OCI-M1 (cell line): Measurements from ENCODE around the gene ACSF2.

Experiments used
- DNase-seq: peaks from one replicate; lab custom pipeline; 2025; lab: John Stamatoyannopoulos, UW

ACSF2 gene

DNA sequence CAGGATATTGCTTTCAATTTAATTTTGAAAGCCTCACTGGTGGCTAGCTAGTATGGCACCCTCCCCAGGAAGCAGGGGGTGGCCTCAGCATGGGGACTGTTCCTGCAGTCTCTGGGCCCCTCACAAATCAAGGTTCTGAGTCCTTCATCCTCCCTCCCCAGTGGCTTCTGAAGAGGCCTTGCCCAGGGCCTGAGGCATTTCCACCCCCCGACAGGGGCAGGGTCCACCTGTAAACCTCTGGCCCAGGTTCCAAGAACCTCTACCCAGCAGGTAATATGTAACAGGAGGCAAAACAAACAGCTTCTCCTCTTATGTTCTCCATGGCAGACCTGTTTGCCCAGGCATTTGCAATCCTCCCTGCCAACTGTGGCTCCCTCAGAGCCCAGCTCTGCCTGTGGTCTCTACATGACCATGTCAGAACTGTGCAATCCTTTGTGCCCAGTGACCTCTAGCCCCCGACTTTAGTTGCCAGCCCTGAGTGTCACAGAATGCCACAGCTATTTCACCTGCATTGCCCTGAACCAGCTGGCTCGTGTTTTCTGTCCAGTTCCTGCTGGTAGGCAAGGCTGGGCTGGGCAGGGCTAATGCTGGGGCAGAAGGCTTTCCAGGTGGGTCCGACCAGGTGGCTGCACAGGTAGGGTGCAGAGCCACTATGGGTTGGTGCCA lies 14.3 kb downstream of the ACSF2 start:
- DNase-seq = no peak

DNA sequence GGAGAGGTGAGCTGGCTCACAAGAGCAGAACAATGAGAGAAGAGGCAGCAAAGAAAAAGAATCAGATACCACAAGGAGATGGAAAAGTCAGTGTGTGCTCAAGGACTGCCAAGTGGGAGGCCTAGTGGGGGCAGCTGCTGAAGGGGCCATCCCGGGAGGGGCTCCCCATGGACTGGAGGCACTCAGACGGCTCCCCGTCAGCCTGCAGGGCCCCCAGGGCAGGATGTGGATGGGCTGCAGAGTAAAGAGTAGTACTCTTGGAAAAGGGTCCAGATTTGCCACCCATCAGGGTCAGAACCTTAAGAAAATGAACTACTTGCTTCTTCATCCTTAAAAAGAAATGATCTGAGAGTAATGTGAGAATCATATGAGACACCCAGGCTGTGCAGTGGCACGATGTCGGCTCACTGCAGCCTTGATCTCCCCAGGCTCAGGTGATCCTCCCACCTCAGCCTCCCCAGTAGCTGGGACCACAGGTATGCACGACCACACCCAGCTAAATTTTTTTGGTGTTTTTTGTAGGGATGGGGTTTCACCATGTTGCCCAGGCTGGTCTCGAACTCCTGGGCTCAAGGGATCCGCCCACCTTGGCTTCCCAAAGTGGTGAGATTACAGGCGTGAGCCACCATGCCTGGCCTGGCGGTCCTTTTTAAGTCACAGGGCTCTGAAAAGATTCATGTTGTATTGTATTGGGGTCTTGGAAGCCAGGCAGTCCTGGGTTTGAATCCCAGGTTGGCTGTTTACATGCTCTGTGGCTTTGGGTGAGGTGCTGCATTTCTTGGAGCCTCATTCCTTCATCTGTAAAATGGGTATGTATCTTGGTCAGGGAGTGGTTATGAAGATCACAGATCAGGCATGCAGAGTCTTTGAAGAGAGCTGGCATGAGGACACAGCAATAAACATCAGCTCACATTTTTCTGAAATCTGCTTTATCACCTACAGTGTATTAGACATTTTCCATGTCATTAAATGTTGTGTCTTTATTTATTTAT lies 15.1 kb downstream of the ACSF2 start:
- DNase-seq = no peak

DNA sequence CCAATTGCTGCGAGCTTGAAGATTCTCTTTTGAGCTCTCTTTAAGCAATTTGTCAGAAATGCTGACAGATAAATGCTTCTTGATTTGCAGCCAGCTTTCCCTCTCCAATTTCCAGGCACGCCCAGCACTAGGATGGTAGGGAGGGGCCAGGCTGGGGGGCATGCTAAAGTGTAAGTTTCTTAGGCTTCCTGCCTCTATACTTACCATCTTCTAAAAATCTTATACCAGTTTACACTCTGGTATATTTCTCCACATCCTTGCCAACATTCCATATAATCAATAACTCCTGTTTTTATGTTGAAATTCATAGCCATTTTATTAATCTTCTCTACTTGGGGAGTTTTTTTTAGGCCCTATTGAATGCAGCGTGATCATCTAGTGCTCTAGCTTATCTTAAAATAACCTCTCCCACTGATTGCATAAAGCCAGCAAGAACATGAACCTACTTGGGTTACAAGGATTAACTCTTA lies 17.5 kb downstream of the ACSF2 start:
- peak; percentile 39 for DNase-seq

DNA sequence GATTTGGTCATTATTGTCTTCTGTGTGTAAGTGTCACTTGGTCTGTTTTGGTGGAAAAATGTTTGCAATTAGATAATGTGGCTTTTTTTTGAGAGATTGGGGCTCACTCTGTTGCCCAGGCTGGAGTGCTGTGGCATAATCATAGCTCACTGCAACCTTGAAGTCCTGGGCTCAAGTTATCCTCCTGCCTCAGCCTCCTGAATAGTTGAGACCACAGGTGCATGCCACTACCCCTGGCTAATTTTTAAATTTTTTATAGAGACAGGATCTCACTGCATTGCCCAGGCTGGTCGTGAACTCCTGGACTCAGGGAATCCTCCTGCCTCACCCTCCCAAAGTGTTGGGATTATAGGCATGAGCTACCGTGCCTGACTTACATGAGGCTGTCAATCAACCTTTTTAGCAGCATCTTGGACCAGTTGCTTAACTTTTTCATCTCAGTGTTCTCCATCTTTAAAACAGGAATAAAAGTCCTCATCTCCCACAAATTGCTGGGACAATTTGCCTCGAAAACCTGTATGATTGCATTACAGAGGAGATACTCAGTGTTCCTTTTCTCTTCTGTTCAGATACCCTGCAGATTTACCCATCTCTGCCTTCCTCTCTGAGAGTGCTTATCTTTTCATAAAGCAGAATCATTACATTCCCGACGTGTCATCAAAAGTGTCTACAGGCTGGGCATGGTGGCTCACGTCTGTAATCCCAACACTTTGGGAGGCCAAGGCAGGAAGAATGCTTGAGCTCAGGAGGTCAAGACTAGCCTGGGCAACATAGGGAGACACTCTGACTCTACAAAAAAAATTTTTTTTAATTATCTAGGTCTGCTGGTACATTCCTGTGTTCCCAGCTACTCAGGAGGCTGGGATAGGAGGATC lies 19.1 kb downstream of the ACSF2 start:
- no peak for DNase-seq

DNA sequence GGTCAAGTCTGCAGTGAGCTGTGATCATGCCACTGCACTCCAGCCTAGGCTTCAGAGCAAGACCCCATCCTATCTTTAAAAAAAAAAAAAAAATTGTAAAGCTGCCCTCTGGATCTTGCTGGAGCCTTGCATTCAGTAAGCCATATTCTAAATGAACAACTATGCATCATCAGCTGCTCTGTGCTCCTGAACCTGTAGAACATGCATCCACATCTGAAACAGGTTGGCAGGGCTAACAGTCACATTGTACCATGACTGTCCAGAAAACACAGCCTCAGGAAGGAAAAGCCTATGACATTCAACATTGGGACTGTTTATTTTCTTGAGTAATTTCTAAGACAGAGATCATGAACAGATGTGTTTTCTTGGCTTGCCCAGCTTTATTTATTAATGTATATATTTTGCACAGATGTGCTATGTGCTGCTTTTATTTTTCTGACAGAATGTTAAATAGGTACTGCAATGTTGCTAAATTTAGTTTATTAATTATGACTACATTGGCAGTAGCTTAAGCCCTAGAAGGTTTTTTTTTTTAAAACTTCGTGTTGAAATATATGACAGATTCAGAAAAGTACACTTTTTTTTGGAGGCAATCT lies 19.8 kb downstream of the ACSF2 start:
- no peak for DNase-seq

DNA sequence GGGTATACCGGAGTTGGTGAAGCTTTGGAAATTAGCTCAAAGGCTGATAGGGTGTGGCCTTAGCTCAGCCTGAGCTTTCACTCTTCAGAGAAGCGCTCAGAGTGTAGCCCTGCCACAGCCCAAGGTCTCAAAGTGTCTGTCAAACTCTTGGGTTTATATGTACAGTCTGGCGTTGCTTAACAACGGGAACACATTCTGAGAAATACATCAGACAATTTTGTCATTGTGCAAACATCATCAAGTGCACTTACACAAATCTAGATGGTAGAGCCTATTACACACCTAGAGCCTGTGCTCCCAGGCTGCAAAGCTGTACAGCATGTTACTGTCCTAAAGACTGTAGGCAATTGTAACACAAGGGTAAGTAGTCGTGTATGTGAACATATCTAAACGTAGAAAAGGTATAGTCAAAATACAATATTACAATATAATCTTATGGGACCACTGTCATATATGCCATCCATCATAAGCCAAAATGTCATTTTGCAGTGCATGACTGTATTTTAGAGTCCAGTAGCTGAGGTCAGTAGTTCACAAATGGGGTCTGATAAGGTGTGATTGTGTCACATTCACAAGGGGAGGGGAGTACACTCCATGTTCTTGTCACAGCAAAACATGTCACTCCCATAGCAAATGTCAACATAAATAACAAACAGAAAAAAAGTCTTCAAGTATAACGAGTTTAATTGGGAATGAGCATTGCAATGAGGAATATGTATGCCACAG lies 22.0 kb downstream of the ACSF2 start:
- peak; percentile 27 for DNase-seq

DNA sequence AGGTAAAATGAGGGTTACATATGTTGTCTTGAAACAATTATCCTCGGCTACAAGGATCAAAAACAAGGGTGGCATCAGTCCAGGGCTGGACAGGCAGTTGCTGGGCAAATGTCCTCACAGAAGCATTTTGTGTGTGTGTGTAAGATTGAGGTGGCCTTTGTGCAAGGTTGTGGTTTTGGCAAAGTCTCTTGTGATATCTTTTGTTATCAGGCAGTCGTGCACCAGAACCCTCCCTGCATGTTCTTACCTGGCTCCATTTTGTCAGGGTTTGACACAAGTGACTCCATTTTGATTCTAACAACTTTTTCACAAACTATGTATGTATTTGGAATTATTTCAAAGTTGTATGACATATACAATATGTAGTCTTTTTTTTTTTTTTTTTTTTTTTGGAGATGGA lies 22.6 kb downstream of the ACSF2 start:
- DNase-seq = peak; percentile 27

DNA sequence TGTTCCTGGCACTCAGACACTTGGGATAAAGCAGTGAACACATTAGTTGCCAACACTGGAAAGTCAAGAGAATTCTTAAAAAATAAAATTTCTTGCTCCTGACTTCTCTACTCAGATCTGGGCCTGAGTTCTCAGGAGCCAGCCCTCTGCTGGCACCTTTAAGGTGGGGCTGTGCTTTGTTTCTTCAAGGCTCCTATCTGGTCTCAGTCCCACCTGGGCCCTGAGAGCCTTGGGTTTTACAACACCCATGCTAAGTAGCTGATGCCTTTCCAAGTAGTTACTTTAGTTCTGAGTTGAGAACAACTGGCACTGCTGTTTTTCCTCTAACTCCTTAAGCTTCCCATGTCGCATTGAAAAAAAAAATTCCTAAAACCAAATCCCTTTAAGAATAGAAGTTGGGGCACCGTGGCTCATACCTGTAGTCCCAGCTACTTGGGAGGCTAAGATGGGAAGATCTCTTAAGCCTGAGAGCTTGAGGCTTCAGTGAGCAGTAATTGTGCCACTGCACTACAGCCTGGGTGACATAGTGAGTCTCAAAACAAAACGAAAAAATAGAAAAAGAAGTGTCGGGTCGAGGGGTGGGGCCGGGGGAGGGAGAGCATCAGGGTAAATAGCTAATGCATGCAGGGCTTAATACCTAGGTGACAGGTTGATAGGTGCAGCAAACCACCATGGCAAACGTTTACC lies 26.1 kb downstream of the ACSF2 start:
- no peak for DNase-seq

DNA sequence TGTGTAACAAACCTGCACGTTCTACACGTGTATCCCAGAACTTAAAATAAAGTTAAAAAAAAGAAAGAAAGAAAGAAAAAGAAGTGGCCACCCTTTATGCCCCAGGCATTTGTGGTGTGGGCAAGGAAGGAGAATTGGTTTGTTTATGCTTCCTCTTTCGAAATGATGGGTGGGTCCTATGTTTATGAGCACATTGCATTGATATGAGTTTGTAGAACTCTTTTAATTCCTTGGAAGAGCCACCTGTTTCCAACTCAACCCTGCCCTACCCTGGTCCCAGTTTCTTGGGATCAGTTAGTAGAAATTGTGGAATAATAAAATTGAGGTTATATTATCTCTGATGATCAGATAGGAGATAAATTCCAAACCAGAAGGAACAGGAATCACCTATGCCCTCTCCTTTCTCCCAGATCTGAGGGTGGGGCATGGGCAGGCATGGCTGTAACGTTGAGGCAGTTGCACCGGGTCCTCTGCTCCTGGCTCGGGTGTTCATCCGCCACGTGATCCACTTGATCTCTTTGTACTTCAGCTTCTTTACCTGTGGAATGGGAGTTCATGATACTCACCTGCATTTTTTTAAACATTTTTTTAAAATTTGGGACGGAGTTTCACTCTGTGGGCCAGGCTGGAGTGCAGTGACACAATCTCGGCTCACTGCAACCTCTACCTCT lies 26.7 kb downstream of the ACSF2 start:
- peak; percentile 53 for DNase-seq

DNA sequence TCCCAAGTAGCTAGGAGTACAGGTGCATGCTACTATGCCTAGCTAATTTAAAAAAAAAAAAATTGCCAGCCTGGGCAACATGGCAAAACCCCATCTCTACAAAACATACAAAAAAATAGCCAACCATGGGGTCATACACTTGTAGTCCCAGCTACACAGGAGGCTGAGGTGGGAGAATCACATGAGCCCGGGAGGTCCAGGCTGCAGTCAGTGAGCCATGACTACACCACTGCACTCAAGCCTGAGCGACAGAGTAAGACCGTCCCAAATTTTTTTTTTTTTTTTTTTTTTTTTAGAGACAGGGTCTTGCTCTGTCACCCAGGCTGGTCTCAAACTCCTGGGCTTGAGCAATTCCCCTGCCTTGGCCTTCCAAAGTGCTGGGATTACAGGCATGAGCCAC lies 27.9 kb downstream of the ACSF2 start:
- DNase-seq = no peak

DNA sequence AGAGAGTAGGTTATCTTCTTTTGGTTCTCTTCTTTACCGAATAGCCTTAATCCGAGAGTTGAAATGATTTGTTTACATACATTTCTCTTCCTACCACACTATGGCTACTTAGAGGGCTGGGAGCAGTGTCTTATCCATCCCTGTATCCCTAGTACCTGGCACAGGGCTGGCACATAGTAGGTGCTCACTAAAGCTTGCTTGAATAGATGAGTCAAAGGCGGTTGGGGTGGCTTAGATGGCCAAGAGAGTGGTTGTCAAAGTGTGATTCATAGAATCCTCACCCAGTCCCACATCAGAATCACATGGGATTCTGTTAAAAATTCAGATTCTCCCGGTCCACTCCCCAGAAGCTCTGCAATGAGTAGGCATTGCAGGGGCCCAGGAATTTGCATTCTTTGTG lies 31.6 kb downstream of the ACSF2 start:
- DNase-seq = no peak

DNA sequence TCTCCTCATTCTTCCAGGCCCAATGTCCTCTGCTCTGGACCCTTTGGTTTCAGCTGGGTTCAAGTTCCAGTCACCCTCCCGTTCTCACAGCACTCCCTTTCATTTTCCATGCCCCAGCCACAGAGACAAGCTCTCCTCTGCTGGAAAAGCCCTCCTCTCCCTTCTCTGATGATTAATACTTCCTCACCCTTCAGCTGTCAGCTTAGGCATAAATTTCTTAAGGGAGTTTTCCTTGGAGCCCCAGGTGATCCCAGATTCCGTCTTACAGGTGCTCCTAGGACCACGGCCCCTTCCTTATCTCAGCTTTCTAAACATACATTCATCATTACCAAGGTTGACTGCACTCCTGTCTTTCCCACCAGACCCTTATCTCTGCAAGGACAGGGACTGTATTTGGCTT lies 32.3 kb downstream of the ACSF2 start:
- no peak for DNase-seq

DNA sequence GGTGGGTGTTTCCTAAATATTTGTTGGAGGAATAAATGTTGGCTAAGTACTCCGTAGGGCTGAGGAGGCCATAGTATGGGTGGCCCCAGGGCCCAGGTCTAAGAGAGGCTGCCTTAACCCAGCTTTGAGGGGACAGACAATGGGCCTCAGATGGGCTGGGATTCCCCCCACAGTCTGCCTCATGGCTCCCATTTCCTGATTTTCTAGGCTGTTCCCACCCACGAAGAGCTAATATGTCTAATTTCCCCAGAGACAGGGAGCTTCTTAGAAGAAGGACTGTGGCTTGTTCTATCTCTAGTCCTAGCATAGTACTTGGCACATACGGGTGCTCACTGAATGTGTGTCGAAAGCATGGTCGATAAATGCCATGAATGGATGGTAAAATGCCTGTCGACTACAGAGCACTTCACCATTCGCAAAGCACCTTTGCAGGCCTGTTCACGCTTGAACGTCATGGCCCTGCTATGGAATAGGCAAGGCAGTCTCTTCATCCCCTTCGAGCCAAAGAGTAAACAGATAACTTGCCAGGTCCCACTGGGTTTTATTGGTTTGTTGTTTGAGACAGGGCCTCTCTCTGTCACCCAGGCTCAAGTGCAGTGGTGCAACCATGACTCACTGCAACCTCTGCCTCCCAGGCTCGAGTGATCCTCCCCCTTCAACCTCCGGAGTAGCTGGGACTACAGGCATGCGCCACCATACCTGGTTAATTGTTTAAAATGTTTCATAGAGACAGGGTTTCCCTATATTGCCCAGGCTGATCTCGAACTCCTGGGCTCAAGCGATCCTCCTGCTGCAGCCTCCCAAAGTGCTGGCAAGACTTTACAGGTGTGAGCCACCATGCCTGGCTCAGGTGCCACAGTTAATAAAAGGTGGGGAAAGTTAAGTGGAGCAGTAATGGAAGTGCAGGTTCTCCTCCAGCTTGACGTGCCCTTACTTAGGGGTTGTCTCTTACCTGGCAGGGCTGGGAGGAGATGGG lies 33.0 kb downstream of the ACSF2 start:
- DNase-seq = no peak

DNA sequence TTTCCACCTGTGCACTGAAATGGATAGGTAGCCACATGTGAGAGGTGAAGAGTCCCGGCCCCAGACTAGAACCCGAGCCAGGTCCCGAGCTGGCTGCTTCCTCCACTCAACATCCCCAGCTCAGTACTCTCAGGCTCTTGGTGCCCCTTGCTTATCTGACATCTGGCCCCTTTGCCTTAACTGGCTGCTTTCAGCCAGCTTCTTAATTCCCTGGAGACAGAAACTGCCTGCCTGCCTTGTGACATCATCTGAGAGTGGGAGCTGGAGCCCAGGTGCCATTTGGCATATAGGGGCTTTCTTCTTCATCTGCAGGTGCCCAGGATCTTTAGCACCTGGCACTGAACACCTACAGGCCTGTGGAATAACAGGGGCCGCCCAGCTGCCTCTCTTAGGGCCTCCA lies 33.7 kb downstream of the ACSF2 start:
- DNase-seq = no peak

DNA sequence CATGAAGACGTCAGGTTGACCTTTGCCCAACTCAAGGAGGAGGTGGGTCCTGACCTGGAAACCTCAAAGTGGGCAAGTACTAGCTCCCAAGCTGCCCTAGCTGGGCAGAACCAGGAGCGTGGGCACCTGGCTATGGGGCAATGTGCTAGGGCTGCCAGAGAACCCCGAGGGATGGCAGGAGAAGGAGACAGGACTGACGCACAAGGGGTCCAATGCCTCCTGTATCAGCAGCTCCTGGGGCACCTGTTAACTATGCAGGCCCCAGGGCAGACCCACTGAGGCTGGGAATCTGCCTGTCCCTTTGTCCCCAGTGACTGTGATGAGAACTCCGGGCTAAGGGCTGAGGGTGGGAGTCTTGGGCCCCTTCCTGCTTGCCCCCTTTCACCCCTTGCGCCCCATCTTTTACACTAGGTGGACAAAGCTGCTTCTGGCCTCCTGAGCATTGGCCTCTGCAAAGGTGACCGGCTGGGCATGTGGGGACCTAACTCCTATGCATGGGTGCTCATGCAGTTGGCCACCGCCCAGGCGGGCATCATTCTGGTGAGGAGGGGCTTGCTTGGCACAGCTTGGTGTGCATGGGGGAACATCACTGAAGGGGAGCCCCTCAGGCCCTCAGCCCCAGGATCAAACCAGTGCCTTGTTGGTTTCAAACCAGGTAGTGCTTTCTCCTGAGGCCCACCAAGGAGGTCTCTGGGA lies 35.0 kb downstream of the ACSF2 start:
- no peak for DNase-seq

DNA sequence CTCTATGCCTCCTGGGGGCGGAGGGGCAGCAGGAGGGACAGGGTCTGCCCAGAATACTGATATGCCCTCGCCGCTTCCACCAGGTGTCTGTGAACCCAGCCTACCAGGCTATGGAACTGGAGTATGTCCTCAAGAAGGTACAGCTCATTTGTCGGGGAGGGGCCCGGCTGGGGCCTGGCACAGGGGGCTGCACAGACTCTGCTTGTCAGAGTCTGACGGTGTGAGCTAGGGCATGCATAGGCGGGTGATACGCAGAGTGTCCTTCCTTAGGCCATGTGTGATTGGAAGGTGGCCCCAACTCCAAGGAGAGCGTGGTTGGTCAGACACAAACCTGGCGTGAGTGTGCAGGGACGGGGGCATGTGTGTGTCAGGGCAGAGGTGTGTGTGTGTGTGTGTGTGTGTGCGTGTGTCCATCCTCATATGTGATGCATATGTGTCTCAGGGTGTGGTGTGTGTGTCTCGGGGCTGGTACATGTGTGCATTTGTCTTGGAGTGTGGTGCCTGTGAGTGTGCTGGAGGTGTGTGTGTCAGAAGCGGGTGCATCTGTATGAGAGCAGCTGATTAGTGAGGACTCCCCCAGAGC lies 35.6 kb downstream of the ACSF2 start:
- DNase-seq = no peak

DNA sequence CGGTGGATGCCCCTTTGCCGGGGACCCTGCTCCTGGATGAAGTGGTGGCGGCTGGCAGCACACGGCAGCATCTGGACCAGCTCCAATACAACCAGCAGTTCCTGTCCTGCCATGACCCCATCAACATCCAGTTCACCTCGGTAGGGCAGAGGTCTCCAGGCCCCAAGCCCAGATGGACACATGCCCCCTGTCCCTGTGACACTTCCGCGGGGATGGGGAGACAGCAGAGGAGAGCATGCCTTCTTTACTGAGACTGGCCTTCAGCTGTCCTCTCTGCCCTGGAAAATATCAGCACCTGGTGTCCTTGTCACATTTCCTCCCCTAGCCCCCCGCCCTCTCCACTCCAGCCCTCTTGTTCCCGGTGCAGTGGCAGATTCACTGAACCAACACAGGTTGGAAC lies 36.4 kb downstream of the ACSF2 start:
- DNase-seq = no peak

DNA sequence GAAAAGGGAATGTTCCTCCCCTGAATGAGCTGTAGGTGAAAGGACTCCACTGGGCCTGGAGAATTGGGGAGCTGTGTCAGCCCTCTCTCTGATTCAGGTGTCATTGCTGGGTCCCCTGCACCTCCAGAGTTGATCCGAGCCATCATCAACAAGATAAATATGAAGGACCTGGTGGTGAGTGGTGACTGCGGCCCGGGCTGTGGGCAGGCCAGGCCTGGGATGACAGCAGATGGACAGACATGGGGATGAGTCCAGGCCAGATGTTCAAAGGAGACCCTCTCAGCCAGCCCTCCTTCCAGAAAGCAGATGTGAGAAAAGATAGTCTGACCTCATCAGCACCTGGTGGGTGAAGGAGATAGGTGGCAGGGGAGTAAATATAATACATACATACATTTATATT lies 38.1 kb downstream of the ACSF2 start:
- DNase-seq = no peak
